Activated naive CD4-positive, alpha-beta T cell (primary cell): ENCODE data around the gene MS4A13.
"Not testable (repeated sequence)": the region's sequence is repeated elsewhere in the genome, so short reads cannot be mapped to it uniquely, and the experiment has no call there.

Experiments
- DNase-seq, 4 experiments: peaks; one replicate each; lab custom pipeline; 2025; lab: John Stamatoyannopoulos, UW

Gene MS4A13, protein sequence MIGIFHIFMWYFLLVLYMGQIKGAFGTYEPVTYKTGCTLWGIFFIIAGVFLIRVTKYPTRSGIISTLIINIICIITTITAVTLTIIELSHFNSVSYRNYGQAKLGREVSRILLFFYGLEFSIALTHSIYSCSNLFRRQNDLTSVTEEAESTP

DNA sequence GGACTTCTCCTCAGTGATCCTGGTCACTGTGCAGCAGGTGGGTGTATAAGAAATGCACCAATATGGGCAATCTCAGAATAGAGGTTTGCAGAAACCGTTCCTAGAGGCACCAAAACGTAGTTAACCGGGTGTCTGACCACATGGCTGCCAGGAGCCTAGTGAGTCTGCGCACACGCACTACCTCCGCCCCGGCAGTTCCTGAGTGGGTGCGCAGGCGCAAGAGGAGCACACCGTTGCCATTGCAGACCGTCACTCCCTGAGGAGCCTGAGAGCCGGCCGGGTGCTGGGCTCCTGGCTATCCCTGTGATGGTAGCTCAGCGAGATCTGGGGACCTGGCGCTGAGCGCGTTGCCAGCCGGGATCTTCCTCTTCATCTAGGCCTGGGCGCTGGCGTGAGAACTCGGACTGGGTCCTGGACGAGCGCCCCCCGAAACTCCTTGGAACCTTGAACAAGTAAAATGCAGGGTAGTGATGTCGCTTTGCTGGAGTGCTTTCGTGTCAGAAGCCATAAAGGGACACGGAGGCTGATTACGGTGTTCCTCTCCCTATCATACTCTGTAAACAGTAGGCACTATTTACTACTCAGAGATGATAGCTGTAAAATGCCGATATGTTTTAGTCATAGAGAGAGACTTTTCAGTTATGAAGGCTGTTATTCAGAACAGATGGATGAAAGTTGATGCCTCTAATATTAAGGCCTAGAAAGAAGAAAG lies at the start of gene MS4A13:
TSS of gene MS4A13 (plus strand) at position 249 of the 712 bp plus-strand sequence. CDS start 2,692 bp downstream, outside the sequence.
- DNase-seq = no peak

DNA sequence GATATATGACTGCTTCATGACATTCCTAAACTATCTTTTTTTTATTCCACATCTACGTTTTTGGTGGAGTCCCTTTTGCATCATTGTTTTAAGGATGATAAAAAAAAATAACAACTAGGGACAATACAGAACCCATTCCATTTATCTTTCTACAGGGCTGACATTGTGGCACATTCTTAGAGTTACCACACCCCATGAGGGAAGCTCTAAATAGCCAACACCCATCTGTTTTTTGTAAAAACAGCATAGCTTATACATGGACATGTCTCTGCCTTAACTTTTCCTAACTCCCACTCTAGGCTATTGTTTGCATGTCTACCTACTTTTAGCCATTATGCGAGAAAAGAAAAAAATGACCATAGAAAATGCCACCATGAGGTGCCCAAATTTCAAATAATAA lies 46.4 kb upstream of the MS4A13 start:
- no peak for DNase-seq

DNA sequence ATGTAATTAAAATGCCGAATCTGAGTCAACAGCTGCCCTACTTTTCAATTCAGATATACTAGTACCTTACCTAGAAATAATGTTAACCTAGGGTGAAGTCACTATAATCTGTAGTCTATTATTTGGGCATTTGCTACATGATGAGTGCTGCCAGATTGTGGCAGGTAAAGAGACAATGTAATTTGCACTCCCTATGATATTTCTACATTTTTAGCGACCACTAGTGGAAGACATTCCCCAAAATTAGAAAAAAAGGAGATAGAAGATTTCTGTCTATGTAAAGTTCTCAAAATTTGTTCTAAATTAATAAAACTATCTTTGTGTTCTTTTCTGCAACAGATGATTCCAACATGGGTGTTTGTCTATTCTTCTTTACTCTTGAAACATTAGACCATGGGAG lies 45.5 kb upstream of the MS4A13 start:
- no peak for DNase-seq

DNA sequence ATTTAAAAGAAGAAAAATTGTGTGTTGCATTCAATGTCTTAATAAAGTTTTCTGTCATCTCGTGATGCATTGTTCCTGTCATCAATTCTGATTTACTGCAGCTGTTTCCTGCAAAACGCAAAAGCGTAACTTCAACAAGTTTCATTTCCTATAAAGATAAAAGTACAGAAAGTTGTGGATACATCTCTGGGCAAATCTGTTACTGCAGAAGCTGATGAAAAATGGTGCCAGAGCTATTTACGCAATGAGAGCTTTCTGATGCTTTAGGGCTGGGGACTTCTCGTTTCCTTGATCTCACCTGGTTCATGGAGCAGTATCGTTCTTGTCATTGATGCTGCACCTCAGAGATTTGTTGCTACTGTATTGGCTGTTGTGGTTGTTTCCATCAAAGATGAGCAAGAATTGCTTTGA lies 38.2 kb upstream of the MS4A13 start:
- DNase-seq = no peak

DNA sequence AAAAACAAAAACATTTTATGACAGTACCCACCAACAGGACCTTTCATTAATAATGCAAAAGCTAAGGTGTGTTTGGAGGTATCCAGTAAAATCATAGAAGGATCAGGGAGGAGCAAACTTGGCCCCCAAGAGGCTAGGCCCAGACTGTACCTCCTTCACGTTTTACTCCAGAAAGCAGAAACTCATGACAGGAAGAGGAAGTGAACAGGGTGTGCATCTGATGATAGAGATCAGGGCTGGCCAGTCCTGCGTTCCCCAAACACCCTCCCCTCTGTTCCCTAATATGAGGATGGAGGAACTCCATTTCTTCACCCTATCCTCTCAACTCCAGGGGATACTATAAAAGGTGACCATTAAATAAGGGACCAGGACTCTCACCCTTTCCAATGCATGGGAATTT lies 32.8 kb upstream of the MS4A13 start:
- no peak for DNase-seq

DNA sequence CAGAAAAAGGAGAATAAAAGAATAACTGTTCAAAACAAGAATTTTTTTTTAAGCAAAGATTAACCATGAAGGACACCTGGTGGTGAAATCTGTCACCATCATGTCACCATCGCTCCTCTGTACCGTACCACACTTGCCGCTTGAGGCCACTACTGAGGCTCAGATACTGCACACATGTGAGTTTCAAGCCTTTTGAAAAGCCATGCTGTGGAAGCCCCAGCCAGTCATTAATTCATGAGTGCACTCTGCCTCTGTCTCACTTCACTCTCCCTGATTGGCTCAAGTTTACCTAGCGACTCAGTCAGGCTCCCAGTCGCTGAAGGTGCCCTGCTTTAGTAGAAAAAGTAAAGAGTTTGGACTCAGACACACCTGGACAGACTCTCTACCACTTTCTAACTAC lies 29.2 kb upstream of the MS4A13 start:
- DNase-seq = no peak

DNA sequence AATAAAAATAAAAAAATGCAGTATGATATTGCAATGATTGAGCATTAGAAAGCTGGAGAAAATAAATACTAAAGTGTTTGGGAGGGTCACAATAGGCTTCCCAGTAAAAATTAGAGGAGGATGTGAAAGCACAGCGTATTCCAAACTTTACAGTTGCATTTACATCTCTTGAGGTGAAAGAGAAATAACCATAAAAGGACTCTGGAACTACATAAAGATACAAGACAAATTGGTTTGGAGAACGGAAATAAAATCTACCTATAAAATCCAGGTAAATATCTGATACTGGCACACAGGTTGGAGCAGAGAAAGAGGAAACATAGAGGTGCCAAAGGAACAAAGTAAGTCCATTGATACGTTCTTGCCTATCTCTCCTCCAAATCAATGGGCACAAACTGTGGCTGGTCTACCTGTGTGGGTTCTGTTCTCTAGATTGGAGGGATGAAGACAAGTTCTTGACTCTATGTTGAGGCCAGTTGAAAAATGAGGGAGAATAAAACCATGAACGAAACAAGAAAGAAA lies 22.6 kb upstream of the MS4A13 start, which contains the start of gene MS4A12:
TSS of gene MS4A12 (plus strand) at position 291 of the 522 bp plus-strand sequence. CDS start 4,541 bp downstream, outside the sequence.
- DNase-seq = no peak

DNA sequence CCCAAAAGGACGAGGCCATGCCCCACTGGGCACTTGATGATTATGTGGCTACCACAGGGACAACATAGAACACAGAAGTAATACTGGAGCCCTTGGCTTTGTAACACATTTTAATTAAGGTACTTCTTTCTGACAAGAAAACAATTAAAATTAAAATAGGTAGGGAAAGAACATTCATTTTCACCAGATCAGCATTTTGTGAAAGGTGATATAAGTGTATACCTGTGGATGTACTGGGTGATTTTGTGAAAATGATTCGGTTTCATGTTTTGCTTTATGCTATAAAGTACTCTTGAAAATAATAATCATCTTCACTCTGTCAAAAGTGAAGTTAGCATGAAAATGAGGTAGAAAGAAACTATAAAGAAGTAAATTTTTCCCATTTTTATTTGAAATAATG lies 21.7 kb upstream of the MS4A13 start:
- no peak for DNase-seq

DNA sequence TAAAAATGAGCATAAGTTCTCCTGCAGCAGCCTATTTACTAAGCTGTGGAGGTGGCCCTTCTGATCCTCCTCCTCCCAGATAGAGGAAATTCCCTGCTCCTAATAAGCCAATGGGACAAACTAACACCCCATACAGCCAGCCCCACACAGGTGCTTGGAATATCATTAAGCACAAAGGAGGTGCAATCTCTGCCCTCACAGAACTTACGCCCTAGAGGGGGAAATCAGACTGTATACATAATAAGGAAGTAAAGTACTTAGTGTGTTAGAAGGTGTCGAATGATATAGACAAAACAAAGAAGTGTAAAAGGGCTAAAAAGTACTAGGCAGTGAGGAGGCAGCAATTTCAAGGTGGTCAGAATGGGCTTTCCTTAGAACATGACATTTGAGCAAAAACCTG lies 16.8 kb upstream of the MS4A13 start:
- no peak for DNase-seq

DNA sequence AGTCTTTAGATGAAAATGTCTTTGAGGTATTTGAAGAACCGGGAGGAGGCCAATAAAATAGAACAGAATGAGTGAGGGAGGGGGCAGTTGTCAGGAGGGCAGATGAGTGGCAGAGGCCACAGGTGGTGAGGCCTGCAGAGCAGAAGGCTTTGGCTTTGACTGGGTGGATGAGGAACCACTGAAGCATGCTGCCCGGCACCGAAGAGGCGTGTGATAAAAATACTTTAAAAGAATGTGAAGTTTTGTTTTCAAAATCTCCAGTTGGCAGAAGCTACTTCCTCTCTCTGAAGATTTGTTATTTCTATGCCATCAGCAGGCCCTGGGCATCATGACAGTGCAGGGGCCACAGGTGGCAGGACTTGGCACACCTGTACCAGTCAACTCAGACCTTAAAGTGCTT lies 16.3 kb upstream of the MS4A13 start:
- no peak for DNase-seq

DNA sequence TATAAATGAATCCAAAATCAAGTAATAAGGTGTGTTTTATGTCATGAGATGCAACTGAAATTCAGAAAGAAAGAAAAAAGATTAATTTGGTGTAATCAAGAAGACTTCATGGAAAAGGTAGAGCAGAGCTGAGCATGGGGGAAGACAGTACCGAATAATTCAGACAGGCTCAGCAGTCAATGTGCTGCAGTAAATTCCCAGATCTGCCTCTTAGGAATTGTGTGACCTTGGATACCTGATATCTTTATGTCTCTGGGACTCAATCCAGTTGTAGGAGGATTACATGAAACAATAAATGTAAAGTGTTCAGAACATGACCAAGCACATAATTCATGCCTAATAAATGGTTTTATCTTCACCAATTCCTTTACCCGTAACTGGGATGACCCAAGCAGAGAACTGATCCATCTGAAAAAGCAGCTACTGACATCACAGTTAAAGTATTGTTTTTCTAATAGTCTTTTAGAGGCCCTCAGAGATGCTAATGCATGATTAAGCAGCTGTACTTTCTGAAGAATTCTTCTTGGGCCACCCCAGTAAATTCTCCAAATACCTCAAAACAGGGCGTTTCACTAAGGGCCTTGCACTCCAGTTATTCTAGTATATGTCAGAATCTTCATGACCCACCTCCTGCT lies 14.8 kb upstream of the MS4A13 start:
- DNase-seq = no peak

DNA sequence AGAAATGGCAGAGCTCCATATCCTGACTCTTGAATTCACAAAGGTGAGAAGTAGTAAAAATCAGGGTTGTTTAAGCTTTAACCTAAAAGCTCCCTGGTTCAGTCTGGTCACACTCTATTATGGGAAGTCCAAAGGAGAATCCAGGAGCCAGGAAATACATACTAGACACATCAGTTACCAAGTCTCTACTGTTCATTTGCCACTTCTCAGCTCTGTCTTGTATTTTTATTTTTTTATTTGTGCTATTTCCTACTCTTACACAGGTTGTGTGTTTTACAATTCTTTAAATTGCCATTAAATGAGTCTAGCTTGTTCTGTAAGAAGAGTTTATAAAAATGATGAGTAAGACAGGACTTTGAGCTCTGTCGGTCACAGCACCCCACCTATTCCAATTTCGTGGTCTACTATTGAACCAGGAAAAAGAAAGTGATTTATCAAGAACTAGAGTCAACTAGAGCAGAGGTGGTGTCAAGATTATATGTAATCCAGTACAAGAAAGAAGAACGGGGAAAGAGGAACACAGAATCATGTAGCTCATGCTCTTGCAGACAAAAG lies 12.9 kb upstream of the MS4A13 start:
- DNase-seq = no peak

DNA sequence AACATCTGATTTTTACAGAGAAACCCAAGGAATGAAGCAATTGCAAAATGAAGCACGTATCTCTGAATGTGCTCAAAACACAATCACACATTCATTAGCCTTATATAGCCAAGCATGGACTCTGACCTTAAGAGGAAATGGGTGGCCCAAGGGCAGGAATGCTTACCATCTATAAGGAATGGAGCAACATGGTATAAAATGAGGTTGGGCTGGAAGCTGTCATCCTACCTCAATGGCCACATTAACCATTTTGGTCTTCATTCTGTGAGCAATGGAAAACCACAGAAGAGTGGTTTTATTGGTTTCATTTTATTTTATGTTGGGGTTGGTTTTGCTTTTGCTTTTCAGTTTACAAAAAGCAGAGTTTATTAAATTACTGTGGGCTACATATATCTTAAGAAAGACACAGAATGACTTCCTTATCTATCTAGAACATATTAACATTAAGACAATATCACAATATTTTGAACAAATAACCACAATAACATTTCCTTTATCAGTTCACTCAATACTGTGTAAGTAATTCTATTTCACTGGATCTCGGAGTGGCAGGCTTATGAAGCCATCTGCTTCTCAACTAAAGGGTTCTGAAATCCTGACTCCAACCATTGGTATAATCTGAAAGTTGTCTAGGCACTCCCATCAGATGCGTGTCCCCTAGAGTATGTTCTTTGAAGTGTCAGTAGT lies 10.8 kb upstream of the MS4A13 start:
- no peak for DNase-seq

DNA sequence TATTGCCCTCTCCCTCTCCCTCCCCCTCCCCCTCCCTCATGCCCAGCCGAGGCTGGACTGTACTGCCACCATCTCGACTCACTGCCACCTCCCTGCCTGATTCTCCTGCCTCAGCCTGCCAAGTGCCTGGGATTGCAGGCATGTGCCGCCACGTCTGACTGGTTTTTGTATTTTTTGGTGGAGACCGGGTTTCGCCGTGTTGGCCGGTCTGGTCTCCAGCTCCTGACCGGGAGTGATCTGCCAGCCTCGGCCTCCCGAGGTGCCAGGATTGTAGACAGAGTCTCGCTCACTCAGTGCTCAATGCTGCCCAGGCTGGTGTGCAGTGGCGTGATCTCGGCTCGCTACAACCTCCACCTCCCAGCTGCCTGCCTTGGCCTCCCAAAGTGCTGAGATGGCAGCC lies 5.6 kb upstream of the MS4A13 start:
- not testable (repeated sequence) for DNase-seq

DNA sequence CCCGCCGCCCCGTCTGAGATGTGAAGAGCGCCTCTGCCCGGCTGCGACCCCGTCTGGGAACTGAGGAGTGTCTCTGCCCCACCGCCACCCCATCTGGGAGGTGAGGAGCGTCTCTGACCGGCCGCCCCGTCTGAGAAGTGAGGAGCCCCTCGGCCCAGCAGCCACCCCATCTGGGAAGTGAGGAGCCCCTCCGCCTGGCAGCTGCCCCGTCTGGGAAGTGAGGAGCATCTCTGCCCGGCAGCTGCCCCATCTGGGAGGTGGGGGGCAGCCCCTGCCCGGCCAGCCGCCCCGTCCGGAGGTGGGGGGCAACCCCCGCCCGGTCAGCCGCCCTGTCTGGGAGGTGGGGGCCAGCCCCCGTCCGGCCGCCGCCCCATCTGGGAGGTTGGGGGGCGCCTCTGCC lies 5.0 kb upstream of the MS4A13 start:
- not testable (repeated sequence) for DNase-seq

DNA sequence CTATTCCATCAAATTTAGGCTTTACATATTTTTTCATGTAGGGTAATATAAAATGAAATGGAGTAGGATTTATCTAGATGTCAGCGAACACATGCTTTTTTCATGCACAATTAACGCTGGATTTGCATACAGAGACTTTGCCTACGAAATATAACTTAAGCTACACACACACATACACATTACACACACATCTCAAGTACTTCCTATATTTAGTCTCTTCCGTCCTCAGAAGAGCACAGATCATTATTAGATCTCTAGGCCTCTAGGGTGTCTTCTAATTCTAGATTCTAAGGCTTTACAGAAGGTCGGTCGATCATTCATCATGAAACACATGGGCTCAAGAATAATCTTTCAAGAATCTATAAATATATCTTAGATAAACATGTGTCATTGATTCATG lies 3.8 kb upstream of the MS4A13 start:
- DNase-seq = no peak

DNA sequence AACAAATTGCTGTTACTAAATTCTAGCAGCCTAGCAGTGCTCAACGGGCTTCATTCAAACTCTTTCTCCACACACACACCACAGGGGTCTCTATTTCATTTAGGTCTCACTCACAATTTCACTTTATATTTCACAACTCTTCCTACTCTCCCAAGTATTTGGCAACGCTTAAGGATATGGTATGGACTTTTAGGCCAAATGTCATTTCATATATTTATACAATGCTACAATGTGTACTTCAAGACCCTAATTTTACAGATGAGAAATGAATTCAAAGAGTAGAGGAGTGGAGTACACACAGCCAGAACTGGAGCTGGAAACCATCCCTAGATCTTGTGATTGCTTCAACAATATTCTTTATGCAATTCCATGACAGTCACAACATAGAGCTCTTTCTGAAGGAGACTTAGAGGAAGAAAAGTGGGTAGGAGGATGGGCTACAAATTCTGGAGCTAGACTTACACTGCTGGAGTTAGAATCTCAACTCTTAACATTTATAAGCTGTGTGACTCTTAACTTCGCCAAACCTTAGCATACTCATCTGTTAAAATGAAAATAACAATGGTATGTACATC lies 2.5 kb upstream of the MS4A13 start:
- DNase-seq = no peak

DNA sequence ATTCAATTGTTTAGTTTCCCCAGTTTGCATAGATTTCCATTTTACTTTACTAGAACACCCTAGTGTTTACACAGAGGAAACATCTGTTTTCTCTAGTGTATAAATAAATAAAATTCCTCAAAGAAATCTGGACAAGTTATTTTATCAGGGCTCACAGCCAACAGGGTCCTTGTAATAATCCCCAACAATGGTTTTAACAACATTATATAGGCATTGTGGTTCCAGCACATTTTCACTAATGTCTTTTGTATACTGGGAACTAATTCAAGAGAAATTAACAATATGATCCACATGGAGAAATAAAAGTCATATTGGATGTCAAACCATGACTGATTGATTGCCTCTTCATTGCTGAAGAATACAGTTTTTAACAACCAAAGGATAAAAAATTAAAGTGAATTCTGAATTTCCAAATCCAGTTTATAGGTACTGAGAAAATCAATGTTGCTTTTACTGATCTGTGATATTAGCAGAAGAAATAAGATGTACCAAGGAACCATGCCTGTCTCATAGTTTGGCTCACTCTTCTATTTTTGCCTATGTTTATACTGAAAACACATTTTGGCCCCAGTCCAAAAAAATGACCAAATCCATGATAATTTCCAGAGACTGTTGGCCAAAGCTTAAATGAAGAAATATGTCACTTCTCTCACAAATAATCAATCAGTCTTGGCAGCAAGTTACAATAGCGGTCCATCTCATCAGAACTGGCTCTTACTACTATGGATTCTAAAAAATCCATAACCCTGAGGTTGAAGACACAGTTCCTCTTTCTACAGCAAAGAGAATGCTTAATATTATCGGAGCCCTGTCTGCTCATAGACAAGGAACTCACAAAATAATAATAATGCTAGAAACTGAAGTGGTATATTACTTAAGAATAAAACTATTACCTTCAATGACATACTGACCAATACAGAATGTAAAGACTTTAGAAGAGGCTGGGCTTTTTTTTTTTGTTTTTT lies 1.4 kb upstream of the MS4A13 start:
- no peak for DNase-seq

DNA sequence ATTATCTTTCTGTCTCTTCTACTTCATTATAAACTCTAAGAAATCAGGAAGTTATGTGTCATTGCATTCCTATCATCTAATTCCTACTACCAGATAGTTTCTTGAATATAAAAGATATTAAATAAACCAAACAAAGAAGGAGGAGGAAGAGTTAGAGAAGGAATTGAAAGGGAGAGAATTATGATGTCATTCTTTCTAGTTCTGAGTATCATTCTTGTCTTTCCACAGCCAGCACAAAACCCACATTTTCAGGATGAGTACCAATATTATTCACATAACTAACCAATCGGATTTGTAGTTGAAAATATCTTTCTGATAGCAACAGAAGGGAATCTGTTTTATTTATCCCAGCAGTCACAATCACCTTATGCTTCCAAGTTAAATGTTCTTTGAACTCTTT lies 13.3 kb downstream of the MS4A13 start:
- no peak for DNase-seq

DNA sequence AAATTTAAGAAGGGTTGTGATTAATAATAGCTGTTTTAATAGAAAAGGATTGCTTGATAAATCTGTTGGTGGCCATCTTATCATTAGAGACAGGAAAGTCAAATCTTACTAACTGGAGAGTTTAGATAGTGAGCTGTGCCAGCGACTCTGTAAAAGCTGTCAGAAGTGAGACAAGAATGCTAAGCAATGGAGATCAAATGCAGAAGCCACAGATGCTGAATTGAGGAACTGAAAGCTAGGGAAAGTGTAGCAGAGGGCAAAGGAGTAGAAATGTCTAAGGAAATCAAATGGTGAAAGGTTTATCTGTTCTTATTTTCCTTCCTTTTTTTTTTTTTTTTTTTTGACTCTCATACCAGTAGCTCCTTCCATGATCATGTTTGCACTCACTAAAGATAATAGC lies 13.7 kb downstream of the MS4A13 start:
- DNase-seq = no peak
